ENCODE data around the gene GEMIN8. TPM values are rescaled to one million over a fixed set of nuclear protein-coding genes. Genes with fewer than 3 reads are reported as not detected.

The GEMIN8 gene
- total and polyA plus RNA-seq, 2 of the 8 experiments (the other 6 are each of a cell fraction or from before 2014, with no cell fraction given) = 18.2 to 31.4 TPM

DNA sequence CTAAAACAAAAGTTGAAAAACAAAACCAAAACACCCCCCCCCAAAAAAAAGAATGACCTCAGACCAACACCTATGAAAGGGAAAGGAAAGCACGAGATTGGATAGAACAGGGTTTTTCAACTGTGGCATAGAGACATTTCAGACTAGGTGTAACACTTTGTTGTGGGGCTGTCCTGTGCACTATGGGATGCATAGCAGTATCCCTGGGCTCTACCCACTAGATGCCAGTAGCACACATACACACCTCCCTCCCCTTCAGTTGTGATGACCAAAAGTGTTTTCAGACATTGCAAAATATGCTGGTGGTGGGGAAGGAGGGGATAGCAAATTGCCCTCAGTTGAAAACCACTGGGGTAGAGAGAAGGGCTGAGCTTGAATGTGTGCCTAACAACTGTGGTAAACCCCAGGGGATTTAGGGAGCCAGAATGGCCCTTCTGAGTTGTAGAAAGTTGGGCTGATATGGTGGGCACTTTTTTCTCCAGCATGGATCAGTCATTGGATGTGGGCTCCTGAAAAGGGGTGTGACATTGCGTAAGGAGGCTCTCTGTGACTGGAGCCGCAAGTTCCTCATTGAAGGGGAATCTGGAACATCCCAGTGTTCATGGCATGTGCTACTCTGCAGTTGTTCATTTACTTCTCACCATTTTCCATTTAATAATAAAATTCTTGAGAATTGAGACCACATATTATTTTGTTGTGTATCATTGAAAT lies 8.8 kb upstream of the GEMIN8 start:
- 88% methylated on average over 3 of the region's 3 CpGs; no CpG with 5 or more reads in 1 of the 2 experiments for WGBS, 2 experiments (ENCODE audit: extremely low coverage in 1 of 2, insufficient coverage in 1 of 2, insufficient read length in 1 of 2, insufficient replicate concordance in 2 of 2, low coverage in 1 of 2, low lambda C conversion rate in 2 of 2, missing lambda C conversion rate in 1 of 2)
- Histone ChIP-seq H4K8ac (ENCODE audit: extremely low read depth, insufficient read depth, low read length) (no peak overlapping the region), H3K14ac (ENCODE audit: insufficient read length) (no peak overlapping the region), H2BK5ac (ENCODE audit: low read depth, low read length) (no peak overlapping the region), H2BK12ac (ENCODE audit: low read depth, low read length) (no peak overlapping the region), H3K9ac (replicated peaks in 1 of 4; ENCODE audit: extremely low read depth in 1 of 4, low read depth in 3 of 4, low read length in 3 of 4) (no peak overlapping the region), H2BK120ac (replicated peaks; ENCODE audit: low read depth, low read length) (no peak overlapping the region), H3K4me1 (replicated peaks in 1 of 4; ENCODE audit: control insufficient read depth in 3 of 4, insufficient read depth in 4 of 4, low read length in 3 of 4) (no peaks in the 10 kb centered on the region), H2BK15ac (ENCODE audit: low read length) (no peak overlapping the region), H2BK20ac (ENCODE audit: low read length) (no peak overlapping the region), H3K23ac (ENCODE audit: insufficient read length) (no peak overlapping the region), H4K20me1 (replicated peaks in 1 of 2; ENCODE audit: control insufficient read depth in 1 of 2, insufficient read depth in 2 of 2, low read length in 2 of 2) (no peaks in the 10 kb centered on the region), H3K27ac (ENCODE audit: low read depth, low read length) (no peak overlapping the region), H2AFZ (ENCODE audit: low read length) (no peak overlapping the region), H3K9me3 (ENCODE audit: insufficient read depth in 2 of 2, low read depth in 1 of 2, low read length in 1 of 2) (no peaks in the 10 kb centered on the region), H3K27me3 (replicated peaks in 1 of 4; ENCODE audit: control insufficient read depth in 3 of 4, extremely low read depth in 1 of 4, insufficient read depth in 3 of 4, low read length in 3 of 4) (no peaks in the 10 kb centered on the region), H3K79me2 (ENCODE audit: control insufficient read depth in 1 of 2, insufficient read depth in 2 of 2, low read length in 2 of 2) (no peaks in the 10 kb centered on the region), H2AK5ac (ENCODE audit: low read depth, low read length) (no peak overlapping the region), H3K79me1 (ENCODE audit: low read depth, low read length) (no peaks in the 10 kb centered on the region), H3K36me3 (ENCODE audit: control insufficient read depth in 2 of 4, insufficient read depth in 4 of 4, low read length in 3 of 4) (no peaks in the 10 kb centered on the region), H3K4me3 (ENCODE audit: extremely low read depth in 1 of 4, insufficient read depth in 2 of 4, low read depth in 3 of 4, low read length in 4 of 4) (no peak overlapping the region), H3K4me2 (ENCODE audit: insufficient read depth in 1 of 2, low read depth in 2 of 2, low read length in 2 of 2) (no peak overlapping the region), H3K23me2 (ENCODE audit: low read depth, low read length) (no peaks in the 10 kb centered on the region), H4K5ac (ENCODE audit: insufficient read length, low read depth, low read length) (no peak overlapping the region), H3K56ac (replicated peaks; ENCODE audit: insufficient read length, low read depth, low read length) (no peak overlapping the region), H3K18ac (ENCODE audit: extremely low read depth, low read length) (no peak overlapping the region), H3K4ac (replicated peaks; ENCODE audit: insufficient read length, low read depth, low read length) (no peak overlapping the region), H4K91ac (replicated peaks; ENCODE audit: insufficient read length, low read length) (no peak overlapping the region)
- FAIRE-seq (peak; percentile 70), DNase-seq (ENCODE audit: low read depth in 1 of 2, low spot score in 2 of 2) (no peak)
- ChIA-PET POLR2A (ENCODE audit: partially characterized antibody) (no interaction called here), CTCF (ENCODE audit: partially characterized antibody) (interaction anchor here (0.6 to 2.2 kb wide), 7 partner anchors 12 to 499 kb away, joined by 3 to 10 read pairs (median 3); partner anchors contain the start of gene GLRA2)
- TF ChIP-seq CEBPB (IDR thresholded peaks at IDR 0.05; ENCODE audit: low read depth, low read length) (peak; percentile 45; the same call in 1 of the 2 replicates), MAFK (IDR thresholded peaks at IDR 0.05; ENCODE audit: low read depth, low read length) (no peak)

Measured in H1 (cell line).